Endothelial cell of umbilical vein (primary cell): ENCODE measurements around the gene SLC44A4. TPM values are rescaled to one million over a fixed set of nuclear protein-coding genes. Genes with fewer than 3 reads are reported as not detected.

Source experiments
- BruUV-seq: library from RNA; stranded (reverse); fragments of 400-500 nt; replicated peaks from 2 replicates; lab custom pipeline; 2021; lab: Mats Ljungman, UMichigan
- CTCF ChIA-PET: fragments of 300-600, 350-600 bp; sonication (Branson Sonifier 250); formaldehyde crosslinking; loops from one replicate; lab custom pipeline; 2021; ENCODE audit warnings: antibody characterized with exemption, inconsistent platforms; lab: Charles Lee
- POLR2A ChIA-PET: fragments of 300-600, 350-600 bp; sonication (Branson Sonifier 250); formaldehyde crosslinking; loops from one replicate; lab custom pipeline; 2021; ENCODE audit warnings: antibody characterized with exemption, inconsistent platforms; lab: Charles Lee
- DNase-seq: peaks from one replicate; pipeline ENCODE4 v3.0.0-alpha.2; 2011; ENCODE audit warnings: low read depth, low spot score
- FAIRE-seq: peaks from 2 replicates; lab custom pipeline; 2011; peaks lifted over from hg19 to GRCh38; lab: Jason Lieb, UNC
- H2AFZ ChIP-seq: 2 replicates; pipeline ENCODE4 v1.6.0; 2012; ENCODE audit warnings: low read depth, low read length, control low read depth, inconsistent platforms
- H3K27ac ChIP-seq: 2 replicates; pipeline ENCODE4 v1.5.1; 2011; ENCODE audit warnings: low read depth, mild to moderate bottlenecking, control low read depth, low read length, moderate library complexity; ENCODE audit not compliant: insufficient read depth
- H3K27me3 ChIP-seq, 2 experiments: 2 replicates each; pipeline versions ENCODE4 v1.6.0 to v1.6.1; 2011; ENCODE audit warnings: low read length in 2 of 2, mixed read lengths in 1 of 2; ENCODE audit not compliant: control insufficient read depth in 2 of 2, insufficient read depth in 2 of 2
- H3K36me3 ChIP-seq, 2 experiments: 2 replicates in 1 of 2; 3 replicates in 1 of 2; pipeline ENCODE4 v1.5.1; 2011; ENCODE audit warnings: low read length in 2 of 2, mild to moderate bottlenecking in 1 of 2, moderate library complexity in 1 of 2; ENCODE audit not compliant: control insufficient read depth in 2 of 2, insufficient read depth in 2 of 2; ENCODE audit errors: extremely low read depth in 1 of 2
- H3K4me1 ChIP-seq: 3 replicates; pipeline ENCODE4 v1.5.1; 2011; ENCODE audit warnings: mild to moderate bottlenecking, low read length; ENCODE audit not compliant: control insufficient read depth, insufficient read depth; ENCODE audit errors: extremely low read depth
- H3K4me2 ChIP-seq: 2 replicates; pipeline ENCODE4 v1.6.1; 2011; ENCODE audit warnings: low read length, control low read depth, mixed read lengths; ENCODE audit not compliant: insufficient read depth
- H3K4me3 ChIP-seq, 3 experiments: fragments of 200-600 bp in 1 of 3; sonication (generic), shearing (Covaris generic) in 1 of 3; replicated peaks in 1 of 3; 2 replicates each; pipeline ENCODE4 v1.5.1; 2011 to 2016; ENCODE audit warnings: control low read depth in 3 of 3, low read length in 3 of 3, mild to moderate bottlenecking in 2 of 3, inconsistent platforms in 1 of 3, low read depth in 1 of 3, moderate library complexity in 1 of 3; ENCODE audit not compliant: insufficient read depth in 1 of 3
- H3K79me2 ChIP-seq: 2 replicates; pipeline ENCODE4 v1.6.0; 2012; ENCODE audit warnings: low read length, inconsistent platforms; ENCODE audit not compliant: control insufficient read depth, insufficient read depth
- H3K9ac ChIP-seq: replicated peaks from 2 replicates; pipeline ENCODE3; 2011; ENCODE audit warnings: low read length, control low read depth; ENCODE audit not compliant: insufficient read depth; ENCODE audit errors: extremely low read depth
- H3K9me1 ChIP-seq: replicated peaks from 3 replicates; pipeline ENCODE4 v1.6.0; 2011; ENCODE audit warnings: mild to moderate bottlenecking, low read length; ENCODE audit not compliant: control insufficient read depth, insufficient read depth; ENCODE audit errors: extremely low read depth
- H3K9me3 ChIP-seq: replicated peaks from 2 replicates; pipeline ENCODE4 v1.5.1; 2012; ENCODE audit warnings: low read length, inconsistent platforms; ENCODE audit not compliant: control insufficient read depth, insufficient read depth
- H4K20me1 ChIP-seq: replicated peaks from 2 replicates; pipeline ENCODE3; 2011; ENCODE audit warnings: mild to moderate bottlenecking, low read length; ENCODE audit not compliant: control insufficient read depth, insufficient read depth; ENCODE audit errors: extremely low read depth
- EZH2 ChIP-seq: IDR thresholded peaks from 2 replicates; pipeline ENCODE4 v1.6.1; 2012; ENCODE audit warnings: borderline replicate concordance, low read depth, mild to moderate bottlenecking, moderate library complexity, low read length, inconsistent platforms; ENCODE audit not compliant: severe bottlenecking
- FOS ChIP-seq: IDR thresholded peaks from 2 replicates; pipeline ENCODE4 v1.6.1; 2011; ENCODE audit warnings: mild to moderate bottlenecking, low read length, moderate library complexity, borderline replicate concordance; ENCODE audit not compliant: insufficient read depth
- MYC ChIP-seq: IDR thresholded peaks from one replicate; pipeline ENCODE4 v1.6.1; 2011; ENCODE audit warnings: mild to moderate bottlenecking, low read depth, low read length
- POLR2A ChIP-seq: IDR thresholded peaks from 2 replicates; pipeline ENCODE4 v1.6.1; 2012; ENCODE audit warnings: low read depth, mild to moderate bottlenecking, control low read depth, low read length
- dilution Hi-C: fragments of 300-500 bp; cut with MboI; formaldehyde crosslinking; loops from one replicate; pipeline ENCODE4 v1.15.0; 2019; ENCODE audit warnings: low sequenced_read_pairs; ENCODE audit not compliant: extremely low pct_ligation_motif_present
- intact Hi-C: fragments of 100-400 bp; cut with micrococcal nuclease; formaldehyde crosslinking; loops from one replicate; pipeline ENCODE4 v1.10.0; 2022
- polyA plus RNA-seq, 4 experiments: library from polyadenylated mRNA; depleted of rRNA in 3 of 4; stranded (reverse) in 3 of 4; unstranded in 1 of 4; fragments of >200 nt; gene quantifications; 2 replicates each; pipeline versions ENCODE4 v1.2.1 to v1.2.3, GENCODE V29; 2011 to 2012; ENCODE audit warnings: missing spikeins in 1 of 4
- total RNA-seq: library from RNA; stranded (reverse); gene quantifications from 2 replicates; pipeline ENCODE4 v1.2.3, GENCODE V29; 2021
- TF ChIP-seq, protein P1 (sequence below), 2 donors: IDR thresholded peaks; 1 replicate in 1 of 2; 2 replicates in 1 of 2; pipeline ENCODE4 v1.5.1; 2011; ENCODE audit warnings: low read length in 2 of 2, mild to moderate bottlenecking in 2 of 2, moderate library complexity in 2 of 2, control low read depth in 1 of 2, inconsistent platforms in 1 of 2, low read depth in 1 of 2; ENCODE audit not compliant: insufficient read depth in 1 of 2; ENCODE audit errors: extremely low read depth in 1 of 2

SLC44A4 gene
- total and polyA plus RNA-seq, 2 donors (not counting 3 experiments of a cell fraction or from before 2014, with no cell fraction given) = 0.84 to 1.1 TPM

DNA sequence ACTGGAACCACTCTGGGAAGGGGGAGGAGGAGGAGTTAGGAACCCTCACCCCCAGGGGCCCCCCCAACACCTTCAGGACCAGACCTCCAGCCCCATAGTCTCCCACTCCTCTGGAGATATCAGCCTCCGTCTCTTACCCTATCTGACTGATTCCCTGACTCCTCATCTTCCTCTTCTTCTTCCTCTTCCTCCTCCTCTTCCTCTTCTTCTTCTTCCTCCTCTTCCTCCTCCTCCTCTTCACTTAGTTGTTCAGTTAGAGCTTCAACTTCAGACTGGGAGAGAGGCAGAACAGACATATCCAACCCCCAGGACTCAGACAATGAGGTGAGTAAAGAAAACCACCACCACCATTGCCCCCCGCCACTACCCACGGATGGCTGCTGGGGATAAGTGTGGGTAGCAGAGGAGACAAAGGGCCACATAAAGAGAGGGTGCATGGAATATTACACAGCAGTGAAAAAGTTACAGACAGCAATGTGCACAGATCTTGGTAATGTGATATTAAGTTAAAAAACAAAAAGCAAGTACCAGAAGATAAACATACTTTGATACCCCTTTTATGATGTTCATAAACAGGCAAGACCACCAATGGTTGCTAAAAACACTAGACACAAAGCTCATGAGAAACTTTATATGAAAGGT lies 10.7 kb upstream of the SLC44A4 start:
- Histone ChIP-seq H3K4me3 (no peak overlapping the region), H3K4me2 (no peak overlapping the region), H3K9me1 (no peaks in the 10 kb centered on the region), H3K9me3 (no peaks in the 10 kb centered on the region), H3K36me3 (peaks cover 8 to 42% of the 10 kb centered on the region in 2 experiments), H3K79me2 (no peaks in the 10 kb centered on the region), H3K27ac (no peak overlapping the region), H2AFZ (no peak overlapping the region), H4K20me1 (no peaks in the 10 kb centered on the region), H3K9ac (no peak overlapping the region), H3K27me3 (no peaks in the 10 kb centered on the region), H3K4me1 (no peaks in the 10 kb centered on the region)
- TF ChIP-seq MYC = no peak
- no peak for TF ChIP-seq FOS
- CTCF ChIA-PET = interaction anchor here (1.0 to 2.7 kb wide), 8 partner anchors 9 to 63 kb away, joined by 3 to 10 read pairs (median 6); no protein-coding TSS in a partner anchor
- FAIRE-seq (no peak), DNase-seq (no peak)
- no TSS peak for BruUV-seq
- intact Hi-C loops = loop anchor here (2.0 kb wide), 1 partner anchor 209 kb away; the partner anchor contains the start of gene LY6G5C
- POLR2A ChIA-PET = interaction anchor here (0.6 kb wide), 1 partner anchor 1475 kb away, joined by 3 read pairs; no protein-coding TSS in a partner anchor
- dilution Hi-C loops = no loop called here

DNA sequence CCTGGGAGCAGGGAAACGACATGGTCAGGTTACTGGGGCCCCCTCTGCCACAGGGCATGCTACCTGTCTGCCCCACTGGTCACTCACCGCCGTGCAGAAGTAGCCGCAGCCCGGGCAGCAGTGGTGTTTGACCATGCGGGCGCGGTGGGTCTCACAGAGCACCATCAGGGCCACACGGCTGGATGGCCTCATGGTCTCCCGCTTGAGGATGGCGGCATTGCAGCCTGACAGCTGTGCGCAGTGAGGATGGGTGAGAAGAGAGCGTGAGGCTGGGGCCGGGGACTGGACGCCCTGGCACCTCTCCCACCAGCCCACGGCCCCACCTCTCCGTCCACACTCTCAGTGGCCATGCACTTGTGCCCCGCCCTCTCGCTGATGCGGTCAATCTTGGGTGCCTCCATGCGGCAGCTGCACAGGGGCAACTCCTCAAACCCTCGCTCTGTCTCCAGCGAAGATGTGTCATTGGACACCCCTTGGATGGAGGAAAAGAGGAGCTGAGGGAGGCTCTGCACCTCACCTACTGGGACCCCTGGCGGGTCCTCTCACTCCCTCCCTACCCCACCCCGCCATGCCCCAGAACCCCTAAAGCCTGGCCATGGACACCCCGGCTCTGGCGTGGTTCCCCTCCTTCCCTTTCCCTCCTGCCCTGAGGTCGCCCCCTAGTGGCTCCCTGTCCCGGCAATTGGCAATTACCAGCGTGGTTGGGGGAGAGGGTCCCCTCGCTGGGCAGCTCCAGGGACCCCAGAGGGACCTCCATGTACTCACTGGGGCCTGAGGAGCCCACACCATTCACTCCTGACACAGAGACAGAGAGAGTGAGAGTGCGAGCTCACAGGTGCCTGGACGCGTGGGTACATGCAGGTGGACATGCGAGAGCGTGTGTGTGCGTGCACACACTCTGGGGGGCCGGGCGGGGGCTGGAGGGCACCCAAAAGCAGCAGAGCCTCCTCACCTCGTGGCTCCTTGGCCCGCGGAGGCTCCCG lies 9.8 kb upstream of the SLC44A4 start:
- Histone ChIP-seq H3K4me1 (no peaks in the 10 kb centered on the region), H4K20me1 (no peaks in the 10 kb centered on the region), H3K9ac (no peak overlapping the region), H3K36me3 (peaks cover 8 to 44% of the 10 kb centered on the region in 2 experiments), H3K9me3 (no peaks in the 10 kb centered on the region), H3K27me3 (no peaks in the 10 kb centered on the region), H3K4me2 (no peak overlapping the region), H2AFZ (no peak overlapping the region), H3K79me2 (no peaks in the 10 kb centered on the region), H3K4me3 (no peak overlapping the region), H3K9me1 (no peaks in the 10 kb centered on the region), H3K27ac (no peak overlapping the region)
- TF ChIP-seq, protein P1, sequence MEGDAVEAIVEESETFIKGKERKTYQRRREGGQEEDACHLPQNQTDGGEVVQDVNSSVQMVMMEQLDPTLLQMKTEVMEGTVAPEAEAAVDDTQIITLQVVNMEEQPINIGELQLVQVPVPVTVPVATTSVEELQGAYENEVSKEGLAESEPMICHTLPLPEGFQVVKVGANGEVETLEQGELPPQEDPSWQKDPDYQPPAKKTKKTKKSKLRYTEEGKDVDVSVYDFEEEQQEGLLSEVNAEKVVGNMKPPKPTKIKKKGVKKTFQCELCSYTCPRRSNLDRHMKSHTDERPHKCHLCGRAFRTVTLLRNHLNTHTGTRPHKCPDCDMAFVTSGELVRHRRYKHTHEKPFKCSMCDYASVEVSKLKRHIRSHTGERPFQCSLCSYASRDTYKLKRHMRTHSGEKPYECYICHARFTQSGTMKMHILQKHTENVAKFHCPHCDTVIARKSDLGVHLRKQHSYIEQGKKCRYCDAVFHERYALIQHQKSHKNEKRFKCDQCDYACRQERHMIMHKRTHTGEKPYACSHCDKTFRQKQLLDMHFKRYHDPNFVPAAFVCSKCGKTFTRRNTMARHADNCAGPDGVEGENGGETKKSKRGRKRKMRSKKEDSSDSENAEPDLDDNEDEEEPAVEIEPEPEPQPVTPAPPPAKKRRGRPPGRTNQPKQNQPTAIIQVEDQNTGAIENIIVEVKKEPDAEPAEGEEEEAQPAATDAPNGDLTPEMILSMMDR (IDR thresholded peaks at IDR 0.05; ENCODE audit: extremely low read depth in 1 of 2, insufficient read depth in 1 of 2, low read depth in 1 of 2, low read length in 2 of 2) = peak; percentile 72 to 74
- no peak for TF ChIP-seq POLR2A
- TF ChIP-seq FOS = no peak
- TF ChIP-seq EZH2 = no peak
- ChIA-PET CTCF (interaction anchor here (1.3 to 2.7 kb wide), 5 partner anchors 10 to 64 kb away, joined by 4 to 8 read pairs (median 7); no protein-coding TSS in a partner anchor), POLR2A (no interaction called here)
- intact Hi-C loops (loop anchor here (2.0 kb wide), 1 partner anchor 208 kb away; the partner anchor contains the start of gene LY6G5C), dilution Hi-C loops (no loop called here)
- DNase-seq (no peak), FAIRE-seq (no peak)
- BruUV-seq = no TSS peak
